H1 (cell line): ENCODE measurements around the gene PLOD1. TPM values are rescaled to one million over a fixed set of nuclear protein-coding genes. Genes with fewer than 3 reads are reported as not detected.

Experiments
- BRCA1 ChIP-seq: IDR thresholded peaks from 2 replicates; pipeline ENCODE4 v1.6.1; 2012; ENCODE audit warnings: low read depth, low read length, improper control_type of control experiment
- CBX5 ChIP-seq: fragments of 300-800, 300-1000 bp; sonication (generic); IDR thresholded peaks from 2 replicates; pipeline ENCODE4 v1.7.1; 2016; ENCODE audit warnings: antibody characterized with exemption, low read length, low read depth
- CHD1 ChIP-seq: IDR thresholded peaks from 2 replicates; pipeline ENCODE4 v1.6.1; 2012; ENCODE audit warnings: low read depth, low read length, improper control_type of control experiment
- POLR2A ChIP-seq, 2 experiments: IDR thresholded peaks; 1 replicate in 1 of 2; 2 replicates in 1 of 2; pipeline ENCODE4 v1.6.1; 2011; ENCODE audit warnings: low read depth in 2 of 2, low read length in 2 of 2, mild to moderate bottlenecking in 2 of 2; ENCODE audit errors: control extremely low read depth in 1 of 2
- SIX5 ChIP-seq: IDR thresholded peaks from 2 replicates; pipeline ENCODE4 v1.6.1; 2011; ENCODE audit warnings: mild to moderate bottlenecking, low read depth, low read length
- SP2 ChIP-seq: IDR thresholded peaks from 2 replicates; pipeline ENCODE4 v1.6.1; 2012; ENCODE audit warnings: mild to moderate bottlenecking, low read length, inconsistent platforms
- SRF ChIP-seq: IDR thresholded peaks from 2 replicates; pipeline ENCODE4 v1.6.1; 2011; ENCODE audit warnings: mild to moderate bottlenecking, low read depth, low read length, moderate library complexity
- polyA plus RNA-seq, 7 experiments: library from polyadenylated mRNA; depleted of rRNA in 3 of 7; stranded (reverse) in 5 of 7; unstranded in 2 of 7; fragments of >200 nt in 5 of 7; fragments of 200-250 nt in 2 of 7; gene quantifications; 1 replicate in 5 of 7; 2 replicates in 1 of 7; 4 replicates in 1 of 7; pipeline versions ENCODE4 v1.2.1 to v1.2.3, GENCODE V29; 2011 to 2013; ENCODE audit warnings: missing spikeins in 2 of 7, mixed read lengths in 2 of 7
- total RNA-seq: library from RNA; stranded (reverse); fragmentation: NEBNext Ultra II Directional; extraction: Animal tissue kit (Norgen Biotek cat#: 25700); gene quantifications from 2 replicates; pipeline ENCODE4 v1.2.1, GENCODE V29; 2021
- TF ChIP-seq, protein P1 (sequence below): IDR thresholded peaks from 2 replicates; pipeline ENCODE4 v1.6.1; 2012; ENCODE audit warnings: low read length, inconsistent platforms

Gene PLOD1
- total and polyA plus RNA-seq, 2 of the 8 experiments (the other 6 are each of a cell fraction or from before 2014, with no cell fraction given) = 44.9 to 51.8 TPM

DNA sequence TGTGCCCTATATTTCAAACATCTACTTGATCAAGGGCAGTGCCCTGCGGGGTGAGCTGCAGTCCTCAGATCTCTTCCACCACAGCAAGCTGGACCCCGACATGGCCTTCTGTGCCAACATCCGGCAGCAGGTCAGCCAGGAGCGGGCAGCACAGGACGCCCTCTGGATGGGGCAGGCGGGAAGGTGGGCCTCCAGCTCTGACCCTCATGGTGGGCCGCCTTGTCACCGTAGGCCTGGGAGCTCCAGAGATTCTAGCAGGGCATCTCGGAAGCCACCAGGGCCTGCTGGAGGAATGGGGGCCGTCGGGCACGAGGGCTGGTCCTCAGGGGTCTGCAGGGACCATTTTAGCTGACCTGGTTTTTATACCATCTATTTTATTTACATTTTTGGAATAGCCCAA is 30.1 kb downstream of the PLOD1 start (continued):
- TF ChIP-seq SIX5 = no peak
- TF ChIP-seq, protein P1, sequence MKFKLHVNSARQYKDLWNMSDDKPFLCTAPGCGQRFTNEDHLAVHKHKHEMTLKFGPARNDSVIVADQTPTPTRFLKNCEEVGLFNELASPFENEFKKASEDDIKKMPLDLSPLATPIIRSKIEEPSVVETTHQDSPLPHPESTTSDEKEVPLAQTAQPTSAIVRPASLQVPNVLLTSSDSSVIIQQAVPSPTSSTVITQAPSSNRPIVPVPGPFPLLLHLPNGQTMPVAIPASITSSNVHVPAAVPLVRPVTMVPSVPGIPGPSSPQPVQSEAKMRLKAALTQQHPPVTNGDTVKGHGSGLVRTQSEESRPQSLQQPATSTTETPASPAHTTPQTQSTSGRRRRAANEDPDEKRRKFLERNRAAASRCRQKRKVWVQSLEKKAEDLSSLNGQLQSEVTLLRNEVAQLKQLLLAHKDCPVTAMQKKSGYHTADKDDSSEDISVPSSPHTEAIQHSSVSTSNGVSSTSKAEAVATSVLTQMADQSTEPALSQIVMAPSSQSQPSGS = no peak
- no peak for TF ChIP-seq SRF
- TF ChIP-seq POLR2A (IDR thresholded peaks at IDR 0.05; ENCODE audit: control extremely low read depth in 1 of 2, low read depth in 2 of 2, low read length in 2 of 2) = no peak
- TF ChIP-seq CBX5 = no peak
- no peak for TF ChIP-seq CHD1
- no peak for TF ChIP-seq BRCA1
- TF ChIP-seq SP2 = no peak
